Measurements from ENCODE around the gene JPT2. TPM values are rescaled to one million over a fixed set of nuclear protein-coding genes. Genes with fewer than 3 reads are reported as not detected.

Gene JPT2
- total and polyA plus RNA-seq, 8 donors: 13.5 to 49.3 (median 27.5) TPM

DNA sequence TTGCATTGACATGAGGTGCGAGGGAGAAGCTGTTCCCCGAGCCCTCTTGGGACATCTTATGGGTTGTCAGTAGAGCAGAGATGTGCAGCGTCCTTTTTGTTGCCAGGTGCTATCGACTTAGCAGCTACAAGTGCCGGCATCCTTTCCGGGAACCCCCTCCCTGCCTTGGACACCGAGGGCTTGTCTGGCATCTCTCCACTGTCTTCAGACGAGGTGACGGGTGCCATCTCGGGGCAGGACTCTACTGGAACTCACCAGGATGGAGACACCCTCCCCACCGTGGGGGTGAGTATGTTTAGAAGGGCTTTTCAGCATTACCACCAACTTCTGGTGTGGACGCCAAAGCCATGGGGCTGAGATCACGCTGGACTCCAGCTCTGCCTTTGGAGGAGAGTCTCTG, 11.8 kb upstream of the JPT2 start:
- FAIRE-seq (no peak), ATAC-seq (no peak)
- H3K27ac ChIP-seq: no peak overlapping the region

DNA sequence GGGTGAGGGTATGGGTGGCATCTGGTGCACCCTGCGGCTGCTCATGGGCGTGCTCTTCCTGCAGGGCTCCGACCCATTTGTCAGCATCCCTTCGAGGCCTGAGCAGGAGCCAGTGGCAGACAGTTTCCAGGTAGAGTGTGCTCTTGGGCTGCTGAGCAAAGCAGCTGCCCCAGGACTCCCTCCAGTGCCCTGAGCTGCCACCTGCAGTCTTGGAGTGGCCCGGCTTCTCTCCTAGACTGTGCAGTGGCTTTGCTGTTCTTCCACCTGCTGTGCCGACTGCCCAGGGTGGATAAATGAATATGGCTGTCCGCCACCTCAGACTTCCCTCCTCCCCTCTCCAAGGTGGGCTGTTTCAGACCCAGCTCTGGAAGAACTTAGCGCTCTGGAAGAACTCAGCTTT, 10.8 kb upstream of the JPT2 start:
- Histone ChIP-seq H3K27ac (no peak overlapping the region), H3K4me1 (no peaks in the 10 kb centered on the region), H3K9me3 (no peaks in the 10 kb centered on the region), H3K36me3 (peaks cover 4 to 82% (median 36%) of the 10 kb centered on the region in 3 donors), H3K4me3 (no peak overlapping the region), H3K27me3 (no peaks in the 10 kb centered on the region)
- WGBS, 2 donors: 91 to 93% methylated on average over 8 of the region's 8 CpGs
- no peak for ATAC-seq
- TF ChIP-seq, protein P1, sequence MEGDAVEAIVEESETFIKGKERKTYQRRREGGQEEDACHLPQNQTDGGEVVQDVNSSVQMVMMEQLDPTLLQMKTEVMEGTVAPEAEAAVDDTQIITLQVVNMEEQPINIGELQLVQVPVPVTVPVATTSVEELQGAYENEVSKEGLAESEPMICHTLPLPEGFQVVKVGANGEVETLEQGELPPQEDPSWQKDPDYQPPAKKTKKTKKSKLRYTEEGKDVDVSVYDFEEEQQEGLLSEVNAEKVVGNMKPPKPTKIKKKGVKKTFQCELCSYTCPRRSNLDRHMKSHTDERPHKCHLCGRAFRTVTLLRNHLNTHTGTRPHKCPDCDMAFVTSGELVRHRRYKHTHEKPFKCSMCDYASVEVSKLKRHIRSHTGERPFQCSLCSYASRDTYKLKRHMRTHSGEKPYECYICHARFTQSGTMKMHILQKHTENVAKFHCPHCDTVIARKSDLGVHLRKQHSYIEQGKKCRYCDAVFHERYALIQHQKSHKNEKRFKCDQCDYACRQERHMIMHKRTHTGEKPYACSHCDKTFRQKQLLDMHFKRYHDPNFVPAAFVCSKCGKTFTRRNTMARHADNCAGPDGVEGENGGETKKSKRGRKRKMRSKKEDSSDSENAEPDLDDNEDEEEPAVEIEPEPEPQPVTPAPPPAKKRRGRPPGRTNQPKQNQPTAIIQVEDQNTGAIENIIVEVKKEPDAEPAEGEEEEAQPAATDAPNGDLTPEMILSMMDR (IDR thresholded peaks at IDR 0.05): no peak
- DNase-seq: peak in 1 of 6 donors; percentile 20
- no peak for FAIRE-seq
- intact Hi-C loops (cut with DNase I): no loop called here

More for the DNA sequence above, 11.8 kb upstream of the JPT2 start:
- peak in 1 of 6 donors; percentile 19 for DNase-seq
- Histone ChIP-seq H3K36me3 (peaks cover under 1 to 73% (median 32%) of the 10 kb centered on the region in 3 donors), H3K4me1 (no peaks in the 10 kb centered on the region), H3K27me3 (no peaks in the 10 kb centered on the region), H3K4me3 (no peak overlapping the region), H3K9me3 (no peaks in the 10 kb centered on the region)
- TF ChIP-seq, protein P1 (IDR thresholded peaks at IDR 0.05): no peak
- WGBS, 2 donors: 88 to 93% methylated on average over 13 of the region's 13 CpGs
- intact Hi-C loops (cut with DNase I): no loop called here

DNA sequence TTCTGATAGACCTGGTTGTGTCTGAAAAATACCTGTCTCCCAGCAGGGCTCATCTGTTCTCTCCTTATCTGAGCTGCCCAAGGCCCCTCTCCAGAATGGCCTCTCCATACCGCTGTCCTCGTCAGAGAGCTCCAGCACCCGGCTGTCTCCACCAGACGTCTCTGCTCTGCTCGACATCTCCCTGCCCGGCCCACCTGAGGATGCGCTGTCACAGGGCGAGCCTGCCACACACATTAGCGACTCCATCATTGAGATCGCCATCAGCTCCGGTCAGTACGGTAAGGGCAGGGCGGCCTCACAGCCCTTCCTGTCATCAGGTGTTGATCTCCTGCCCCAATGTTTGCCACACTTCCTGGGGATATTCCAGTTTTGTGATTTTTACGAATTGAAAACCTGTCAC, 10.2 kb upstream of the JPT2 start:
- Histone ChIP-seq H3K27me3 (no peaks in the 10 kb centered on the region), H3K36me3 (peaks cover 4 to 80% (median 30%) of the 10 kb centered on the region in 3 donors), H3K4me3 (no peak overlapping the region), H3K9me3 (no peaks in the 10 kb centered on the region), H3K4me1 (no peaks in the 10 kb centered on the region), H3K27ac (no peak overlapping the region)
- TF ChIP-seq, protein P1 (IDR thresholded peaks at IDR 0.05): no peak
- DNase-seq: peak in 1 of 6 donors; percentile 47
- 91 to 94% methylated on average over 14 of the region's 14 CpGs for WGBS, 2 donors
- FAIRE-seq: no peak
- ATAC-seq: no peak
- intact Hi-C loops (cut with DNase I): no loop called here

DNA sequence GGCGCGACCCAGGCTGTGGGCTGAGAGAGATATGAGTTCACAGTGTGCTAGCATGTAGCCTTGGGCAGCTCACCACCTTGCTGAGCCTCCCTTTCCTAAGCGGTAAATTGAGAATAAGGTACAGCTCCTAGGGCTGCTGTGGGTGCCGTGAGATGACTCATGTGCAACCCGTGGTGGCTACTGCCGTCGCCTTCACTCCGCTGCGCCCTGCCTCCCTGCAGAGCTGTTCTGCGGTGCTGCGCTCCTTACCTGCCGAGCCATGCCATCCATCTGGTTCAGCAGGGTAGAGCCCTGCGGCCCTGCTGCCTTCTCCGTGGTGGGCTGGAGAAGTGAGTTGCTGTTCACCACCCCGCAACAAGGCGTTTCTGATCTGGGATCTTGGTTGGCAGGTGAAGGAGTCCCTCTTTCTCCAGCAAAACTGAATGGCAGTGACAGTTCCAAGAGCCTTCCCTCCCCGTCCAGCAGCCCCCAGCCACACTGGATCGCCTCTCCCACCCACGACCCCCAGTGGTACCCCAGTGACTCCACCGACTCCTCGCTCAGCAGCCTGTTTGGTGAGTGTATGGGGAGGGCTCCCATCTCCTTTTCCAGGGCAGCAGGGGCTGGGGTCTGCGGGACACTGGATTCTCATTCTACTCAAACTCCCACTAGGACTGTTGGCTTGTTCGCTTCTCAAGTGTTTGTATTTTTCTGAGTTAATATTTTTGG, 9.3 kb upstream of the JPT2 start:
- H3K36me3 ChIP-seq: peaks cover 4 to 73% (median 33%) of the 10 kb centered on the region in 3 donors
- ATAC-seq: no peak
- no peak overlapping the region for H3K27ac ChIP-seq
- 93 to 96% methylated on average over 23 of the region's 23 CpGs for WGBS, 2 donors
- no peaks in the 10 kb centered on the region for H3K9me3 ChIP-seq
- no peaks in the 10 kb centered on the region for H3K4me1 ChIP-seq
- TF ChIP-seq, protein P1 (IDR thresholded peaks at IDR 0.05): no peak
- intact Hi-C loops (cut with DNase I): no loop called here
- no peaks in the 10 kb centered on the region for H3K27me3 ChIP-seq
- DNase-seq: peak in 1 of 6 donors; percentile 31
- no peak for FAIRE-seq
- no peak overlapping the region for H3K4me3 ChIP-seq

DNA sequence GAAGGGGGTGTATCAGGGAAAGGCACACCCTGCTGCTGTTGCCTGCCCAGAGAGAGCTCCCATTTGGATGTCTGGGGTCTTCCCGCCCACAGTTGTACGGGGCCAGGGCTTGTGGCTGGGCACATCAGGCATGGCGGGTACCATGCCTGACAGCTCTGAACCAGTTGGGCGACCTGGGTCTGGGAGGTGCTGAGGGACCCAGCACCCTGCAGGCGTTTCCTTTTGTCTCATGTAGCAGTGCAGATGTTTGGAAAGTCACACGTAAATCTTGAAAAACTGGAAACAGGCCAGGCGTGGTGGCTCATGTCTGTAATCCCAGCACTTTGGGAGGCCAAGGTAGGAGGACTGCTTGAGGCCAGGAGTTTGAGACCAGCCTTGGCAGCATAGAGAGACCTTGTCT, 8.4 kb upstream of the JPT2 start:
- 88 to 89% methylated on average over 7 of the region's 7 CpGs for WGBS, 2 donors
- H3K4me3 ChIP-seq: no peak overlapping the region
- intact Hi-C loops (cut with DNase I): no loop called here
- DNase-seq: peak in 1 of 6 donors; percentile 46
- FAIRE-seq: no peak
- H3K9me3 ChIP-seq: no peaks in the 10 kb centered on the region
- no peaks in the 10 kb centered on the region for H3K4me1 ChIP-seq
- ATAC-seq: no peak
- TF ChIP-seq, protein P1 (IDR thresholded peaks at IDR 0.05): no peak
- H3K27me3 ChIP-seq: no peaks in the 10 kb centered on the region
- H3K36me3 ChIP-seq: peaks cover 4 to 72% (median 30%) of the 10 kb centered on the region in 3 donors
- no peak overlapping the region for H3K27ac ChIP-seq
